ENCODE results near the gene C21orf91. TPM values are rescaled to one million over a fixed set of nuclear protein-coding genes. Genes with fewer than 3 reads are reported as not detected.

Gene C21orf91
- total RNA-seq, 1 donor from 2014 or later: 14.3 TPM

GRCh38 chr21:17784180-17784598 lies 35.0 kb downstream of the C21orf91 start:
- Mint-ChIP-seq H3K4me3 (ENCODE audit: unreplicated experiment) (no peak overlapping the region), H3K27ac (ENCODE audit: unreplicated experiment) (no peak overlapping the region), H3K9me3 (ENCODE audit: unreplicated experiment) (no peaks in the 10 kb centered on the region), H3K27me3 (ENCODE audit: unreplicated experiment) (no peaks in the 10 kb centered on the region), H3K36me3 (ENCODE audit: unreplicated experiment) (peaks cover 15% of the 10 kb centered on the region), H3K4me1 (ENCODE audit: low read depth, unreplicated experiment) (no peaks in the 10 kb centered on the region)
- no peak for DNase-seq
- TF ChIP-seq CTCF (IDR thresholded peaks at IDR 0.05; ENCODE audit: partially characterized antibody, unreplicated experiment): no peak

GRCh38 chr21:17783481-17784179 lies 35.5 kb downstream of the C21orf91 start:
- peaks cover 15% of the 10 kb centered on the region for H3K36me3 Mint-ChIP-seq (ENCODE audit: unreplicated experiment)
- no peak for DNase-seq
- H3K4me3 Mint-ChIP-seq (ENCODE audit: unreplicated experiment): no peak overlapping the region
- H3K4me1 Mint-ChIP-seq (ENCODE audit: low read depth, unreplicated experiment): no peaks in the 10 kb centered on the region
- H3K27me3 Mint-ChIP-seq (ENCODE audit: unreplicated experiment): no peaks in the 10 kb centered on the region
- TF ChIP-seq CTCF (IDR thresholded peaks at IDR 0.05; ENCODE audit: partially characterized antibody, unreplicated experiment): no peak
- H3K9me3 Mint-ChIP-seq (ENCODE audit: unreplicated experiment): no peaks in the 10 kb centered on the region
- no peak overlapping the region for H3K27ac Mint-ChIP-seq (ENCODE audit: unreplicated experiment)

GRCh38 chr21:17783003-17783402 lies 36.2 kb downstream of the C21orf91 start:
- H3K9me3 Mint-ChIP-seq (ENCODE audit: unreplicated experiment): no peaks in the 10 kb centered on the region
- H3K27me3 Mint-ChIP-seq (ENCODE audit: unreplicated experiment): no peaks in the 10 kb centered on the region
- H3K4me3 Mint-ChIP-seq (ENCODE audit: unreplicated experiment): no peak overlapping the region
- no peak for TF ChIP-seq CTCF (IDR thresholded peaks at IDR 0.05; ENCODE audit: partially characterized antibody, unreplicated experiment)
- DNase-seq: no peak
- H3K27ac Mint-ChIP-seq (ENCODE audit: unreplicated experiment): no peak overlapping the region
- H3K36me3 Mint-ChIP-seq (ENCODE audit: unreplicated experiment): peaks cover 15% of the 10 kb centered on the region
- no peaks in the 10 kb centered on the region for H3K4me1 Mint-ChIP-seq (ENCODE audit: low read depth, unreplicated experiment)

- no peaks in the 10 kb centered on the region for H3K4me1 Mint-ChIP-seq (ENCODE audit: low read depth, unreplicated experiment)
- H3K27ac Mint-ChIP-seq (ENCODE audit: unreplicated experiment): no peak overlapping the region
- TF ChIP-seq CTCF (IDR thresholded peaks at IDR 0.05; ENCODE audit: partially characterized antibody, unreplicated experiment): no peak
- DNase-seq: no peak
- H3K36me3 Mint-ChIP-seq (ENCODE audit: unreplicated experiment): peaks cover 15% of the 10 kb centered on the region
- H3K9me3 Mint-ChIP-seq (ENCODE audit: unreplicated experiment): no peaks in the 10 kb centered on the region
- H3K27me3 Mint-ChIP-seq (ENCODE audit: unreplicated experiment): no peaks in the 10 kb centered on the region
- H3K4me3 Mint-ChIP-seq (ENCODE audit: unreplicated experiment): no peak overlapping the region
Measured at GRCh38 chr21:17782051-17782450, 37.1 kb downstream of the C21orf91 start.

GRCh38 chr21:17781524-17781923 lies 37.6 kb downstream of the C21orf91 start:
- no peak for DNase-seq
- no peaks in the 10 kb centered on the region for H3K4me1 Mint-ChIP-seq (ENCODE audit: low read depth, unreplicated experiment)
- no peak overlapping the region for H3K4me3 Mint-ChIP-seq (ENCODE audit: unreplicated experiment)
- H3K36me3 Mint-ChIP-seq (ENCODE audit: unreplicated experiment): peaks cover 11% of the 10 kb centered on the region
- no peak for TF ChIP-seq CTCF (IDR thresholded peaks at IDR 0.05; ENCODE audit: partially characterized antibody, unreplicated experiment)
- H3K27me3 Mint-ChIP-seq (ENCODE audit: unreplicated experiment): no peaks in the 10 kb centered on the region
- no peak overlapping the region for H3K27ac Mint-ChIP-seq (ENCODE audit: unreplicated experiment)
- H3K9me3 Mint-ChIP-seq (ENCODE audit: unreplicated experiment): no peaks in the 10 kb centered on the region

Measured in glutamatergic neuron (in vitro differentiated cells).